ENCODE results near the gene PHLDA1. TPM values are rescaled to one million over a fixed set of nuclear protein-coding genes. Genes with fewer than 3 reads are reported as not detected.

The PHLDA1 gene
- total RNA-seq, 4 donors from 2014 or later: 4.2 to 8.4 (median 7.0) TPM

GRCh38 chr12:76025601-76026575 is 5.7 kb downstream of the PHLDA1 start:
- Histone ChIP-seq H3K27ac (peak overlapping the region in 3 of 4 donors; percentile 8 to 96 (median 11)), H3K4me1 (peaks cover 0 to 23% (median 4%) of the 10 kb centered on the region in 4 donors), H3K27me3 (peaks cover 18% of the 10 kb centered on the region), H3K36me3 (no peaks in the 10 kb centered on the region), H3K9me3 (no peaks in the 10 kb centered on the region), H3K4me3 (no peak overlapping the region)
- intact Hi-C loops (cut with DNase I; ENCODE audit: low total_unique reads) (no loop called here), in situ Hi-C loops (cut with MboI; ENCODE audit: low pct_ligation_motif_present in 1 of 4, low pct_unique_long_range_greater_than_20kb in 1 of 4, low sequenced_read_pairs in 3 of 4) (loop anchor here in 1 of 4 donors (25.0 kb wide), 1 partner anchor 489 kb away; no protein-coding TSS in a partner anchor)
- 61 to 62% methylated on average over 7 of the region's 7 CpGs for WGBS, 2 donors (ENCODE audit: low coverage in 1 of 2)
- TF ChIP-seq POLR2AphosphoS5 (IDR thresholded peaks at IDR 0.05) (no peak), EP300 (IDR thresholded peaks at IDR 0.05; ENCODE audit: low read depth) (no peak), POLR2A (IDR thresholded peaks at IDR 0.05) (no peak)
- no peak for DNase-seq

DNA sequence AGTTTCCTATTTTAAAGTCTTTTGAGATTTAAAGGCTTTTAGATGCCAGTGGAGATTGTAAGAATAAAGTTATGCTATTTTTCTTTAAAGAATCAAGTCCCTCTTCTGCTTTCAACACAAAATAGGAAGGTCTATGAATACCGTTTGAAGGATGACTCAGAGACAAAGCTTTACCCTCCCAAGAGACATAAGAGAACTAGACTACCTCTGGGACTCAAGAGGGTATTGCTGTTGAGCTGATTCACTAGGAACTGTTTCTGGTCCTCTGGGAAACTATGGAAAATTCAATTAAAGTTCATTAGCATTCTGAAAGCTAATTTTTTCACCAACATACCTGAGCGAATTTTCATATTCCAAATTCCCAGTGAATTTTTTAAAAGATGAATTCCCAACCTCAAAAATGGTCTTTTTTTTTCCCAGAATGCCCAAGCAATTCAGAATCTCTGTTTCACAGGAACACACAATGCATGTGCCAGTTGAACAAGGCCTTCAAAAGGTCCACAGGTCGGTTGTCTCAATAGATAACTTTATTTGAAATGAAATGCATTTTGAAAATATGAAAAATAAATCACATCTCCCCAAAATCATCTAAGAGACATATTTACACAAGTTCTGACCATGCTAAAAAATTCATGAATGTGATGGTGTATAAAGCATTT is 6.5 kb downstream of the PHLDA1 start:
- TF ChIP-seq EP300 (IDR thresholded peaks at IDR 0.05; ENCODE audit: low read depth): no peak
- TF ChIP-seq POLR2AphosphoS5 (IDR thresholded peaks at IDR 0.05): no peak
- no peak for TF ChIP-seq CTCF (IDR thresholded peaks at IDR 0.05)
- no peak for TF ChIP-seq POLR2A (IDR thresholded peaks at IDR 0.05)
- Histone ChIP-seq H3K27ac (no peak overlapping the region), H3K9me3 (no peaks in the 10 kb centered on the region), H3K4me3 (no peak overlapping the region), H3K27me3 (peaks cover 14% of the 10 kb centered on the region), H3K4me1 (peaks cover 0 to 15% (median under 1%) of the 10 kb centered on the region in 4 donors), H3K36me3 (no peaks in the 10 kb centered on the region)
- no peak for DNase-seq
- 65 to 76% methylated on average over 2 to 3 of the region's 3 CpGs for WGBS, 2 donors (ENCODE audit: low coverage in 1 of 2)
- in situ Hi-C loops (cut with MboI; ENCODE audit: low pct_ligation_motif_present in 1 of 4, low pct_unique_long_range_greater_than_20kb in 1 of 4, low sequenced_read_pairs in 3 of 4) (loop anchor here in 1 of 4 donors (25.0 kb wide), 1 partner anchor 488 kb away; no protein-coding TSS in a partner anchor), intact Hi-C loops (cut with DNase I; ENCODE audit: low total_unique reads) (no loop called here)

DNA sequence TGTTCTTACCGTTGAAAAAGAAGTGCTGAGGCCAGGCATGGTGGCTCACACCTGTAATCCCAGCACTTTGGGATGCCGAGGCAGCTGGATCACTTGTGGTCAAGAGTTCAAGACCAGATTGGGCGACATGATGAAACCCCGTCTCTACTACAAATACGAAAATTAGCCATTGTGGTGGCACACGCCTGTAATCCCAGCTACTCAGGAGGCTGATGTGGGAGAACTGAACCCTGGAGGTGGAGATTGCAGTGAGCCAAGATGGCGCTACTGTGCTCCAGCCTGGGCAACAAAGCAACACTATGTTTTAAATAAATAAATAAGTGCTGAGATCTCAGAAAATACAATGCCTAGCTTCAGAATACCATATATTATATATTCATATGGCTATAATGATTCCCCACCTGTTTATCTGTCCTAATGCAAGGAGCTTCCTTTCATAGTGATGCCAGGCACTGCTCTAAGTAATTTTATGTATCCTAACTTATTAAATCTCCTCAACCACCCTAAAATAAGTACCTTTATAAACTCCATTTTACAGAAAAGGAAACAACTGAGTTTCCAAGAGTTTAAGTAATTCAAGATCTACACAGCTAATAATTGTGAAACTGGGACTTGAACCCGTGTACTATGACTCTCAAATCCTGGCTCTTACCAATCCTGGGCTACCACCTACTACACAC is 7.3 kb downstream of the PHLDA1 start:
- Histone ChIP-seq H3K36me3 (no peaks in the 10 kb centered on the region), H3K4me3 (no peak overlapping the region), H3K27me3 (peaks cover 6% of the 10 kb centered on the region), H3K9me3 (no peaks in the 10 kb centered on the region), H3K4me1 (peaks cover 0 to 11% (median 0%) of the 10 kb centered on the region in 4 donors), H3K27ac (no peak overlapping the region)
- in situ Hi-C loops (cut with MboI; ENCODE audit: low pct_ligation_motif_present in 1 of 4, low pct_unique_long_range_greater_than_20kb in 1 of 4, low sequenced_read_pairs in 3 of 4): no loop called here
- DNase-seq: no peak
- intact Hi-C loops (cut with DNase I; ENCODE audit: low total_unique reads): no loop called here
- TF ChIP-seq CTCF (IDR thresholded peaks at IDR 0.05) (no peak), EP300 (IDR thresholded peaks at IDR 0.05; ENCODE audit: low read depth) (no peak), POLR2AphosphoS5 (IDR thresholded peaks at IDR 0.05) (no peak), POLR2A (IDR thresholded peaks at IDR 0.05) (no peak)
- 80 to 89% methylated on average over 5 to 8 of the region's 8 CpGs for WGBS, 2 donors (ENCODE audit: low coverage in 1 of 2)

DNA sequence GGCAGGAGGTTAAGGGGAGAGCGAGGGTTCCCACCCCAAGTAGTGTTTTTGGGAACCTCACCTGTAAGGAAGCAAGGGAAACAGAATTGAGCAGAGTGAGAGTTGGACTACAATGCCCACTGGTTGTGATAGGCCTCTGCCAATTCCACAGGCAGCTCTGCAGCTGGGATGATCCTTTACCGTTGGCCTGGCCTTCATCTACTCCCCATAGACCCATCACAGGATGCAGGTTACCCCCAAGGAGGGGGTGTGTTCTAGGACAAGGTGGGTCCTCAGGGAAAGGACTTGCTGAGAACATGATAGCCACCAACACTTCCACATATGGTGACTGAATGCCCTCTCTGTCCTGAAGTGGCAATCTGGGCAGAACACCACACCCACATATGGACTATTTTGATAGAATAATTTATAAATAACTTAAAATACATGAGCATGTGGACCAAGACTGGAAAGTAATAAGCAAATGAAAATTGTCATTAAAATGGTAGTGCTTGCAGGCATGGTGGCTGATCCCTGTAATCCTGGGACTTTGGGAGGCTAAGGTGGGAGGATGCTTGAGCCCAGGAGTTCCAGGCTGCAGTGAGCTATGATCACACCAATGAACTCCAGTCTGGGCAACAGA is 8.4 kb downstream of the PHLDA1 start:
- in situ Hi-C loops (cut with MboI; ENCODE audit: low pct_ligation_motif_present in 1 of 4, low pct_unique_long_range_greater_than_20kb in 1 of 4, low sequenced_read_pairs in 3 of 4): no loop called here
- 83 to 89% methylated on average over 1 to 2 of the region's 2 CpGs for WGBS, 2 donors (ENCODE audit: low coverage in 1 of 2)
- no peaks in the 10 kb centered on the region for H3K36me3 ChIP-seq
- intact Hi-C loops (cut with DNase I; ENCODE audit: low total_unique reads): no loop called here
- TF ChIP-seq POLR2AphosphoS5 (IDR thresholded peaks at IDR 0.05) (no peak), CTCF (IDR thresholded peaks at IDR 0.05) (no peak), EP300 (IDR thresholded peaks at IDR 0.05; ENCODE audit: low read depth) (no peak), POLR2A (IDR thresholded peaks at IDR 0.05) (no peak)
- no peak overlapping the region for H3K27ac ChIP-seq
- H3K4me3 ChIP-seq: no peak overlapping the region
- peaks cover 4% of the 10 kb centered on the region for H3K27me3 ChIP-seq
- DNase-seq: no peak
- H3K9me3 ChIP-seq: no peaks in the 10 kb centered on the region
- peaks cover 0 to under 1% (median 0%) of the 10 kb centered on the region in 4 donors for H3K4me1 ChIP-seq

Measured in transverse colon (tissue), 4 donors.